Measurements from ENCODE around the gene NDUFAF5. TPM values are rescaled to one million over a fixed set of nuclear protein-coding genes. Genes with fewer than 3 reads are reported as not detected.

Gene NDUFAF5
- total RNA-seq, 1 donor from 2014 or later: 33.1 TPM

DNA sequence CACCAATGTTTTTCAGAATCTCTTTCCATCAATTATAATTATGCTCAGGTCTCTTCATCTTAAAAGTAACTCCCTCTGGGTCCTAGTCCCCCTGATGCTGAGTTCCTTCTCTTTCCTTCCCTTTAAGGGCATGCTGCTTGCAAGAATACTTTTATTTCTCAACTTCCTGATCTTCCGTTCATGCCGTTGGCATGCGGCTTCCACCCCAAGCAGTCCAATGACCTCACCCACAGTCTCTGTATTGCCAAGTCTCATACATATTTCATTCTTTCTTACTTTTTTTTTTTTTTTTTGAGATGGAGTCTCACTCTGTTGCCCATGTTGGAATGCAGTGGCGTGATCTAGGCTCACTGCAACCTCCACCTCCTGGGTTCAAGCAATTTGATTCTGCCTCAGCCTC lies 83.5 kb downstream of the NDUFAF5 start:
- intact Hi-C loops (cut with micrococcal nuclease): no loop called here

DNA sequence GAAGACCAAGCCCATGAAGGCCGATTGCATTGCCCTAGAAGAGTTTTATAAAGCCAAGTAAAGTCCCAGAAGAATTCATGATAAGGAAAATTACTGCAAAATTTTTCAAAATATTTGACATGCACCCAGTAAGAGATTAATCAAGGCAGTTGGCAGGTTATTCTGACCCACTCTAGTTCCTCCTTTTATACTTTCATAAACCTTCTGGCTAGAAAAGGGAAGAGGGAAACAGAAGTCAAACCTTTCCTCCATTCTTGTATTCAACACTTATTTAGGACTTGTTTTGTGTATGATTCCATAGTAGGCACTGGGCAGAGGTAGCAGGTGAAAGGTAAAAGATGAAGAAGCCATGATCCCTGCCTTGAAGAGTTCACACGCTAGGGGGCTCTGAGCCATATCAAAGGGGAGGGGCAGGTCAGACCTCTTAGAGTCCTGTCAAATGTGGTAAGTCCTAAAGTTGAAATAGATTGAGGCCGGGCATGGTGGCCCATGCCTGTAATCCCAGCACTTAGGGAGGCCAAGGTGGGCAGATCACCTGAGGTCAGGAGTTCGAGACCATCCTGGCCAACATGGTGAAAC lies 85.4 kb downstream of the NDUFAF5 start:
- intact Hi-C loops (cut with micrococcal nuclease): no loop called here

Other genes starting within 250 kb of the NDUFAF5 start
- 11.7 and 12.7 TPM in 2 replicates for gene TASP1, start 146.1 kb upstream of the NDUFAF5 start, total RNA-seq
- 18.0 and 18.2 TPM in 2 replicates for gene ESF1, start 109 bp upstream of the NDUFAF5 start, total RNA-seq
- not detected in 2 replicates for gene SEL1L2, start 205.6 kb downstream of the NDUFAF5 start, total RNA-seq
- gene MACROD2, start 210.5 kb downstream of the NDUFAF5 start, total RNA-seq: not detected in 2 replicates

All from T-helper 1 cell treated with Interleukin-12 subunit alpha and Interleukin-12 subunit beta and Interleukin-4 antibody, amounts not matched to agents 30 ng/mL and 1 ng/mL, for 36 hours (primary cell).